GM10266 (cell line): Measurements from ENCODE around the gene TRIM9.
"Not testable (repeated sequence)": the region's sequence is repeated elsewhere in the genome, so short reads cannot be mapped to it uniquely, and the experiment has no call there.

Source experiments
- DNase-seq: peaks from one replicate; pipeline ENCODE4 v3.0.0; 2012; ENCODE audit errors: extremely low spot score
- CTCF ChIP-seq: IDR thresholded peaks from 2 replicates; pipeline ENCODE4 v1.5.1; 2012; ENCODE audit warnings: mild to moderate bottlenecking, low read depth; ENCODE audit not compliant: control insufficient read depth, insufficient read depth; ENCODE audit errors: missing control alignments

Gene TRIM9

GRCh38 chr14:51000566-51000965, 94.3 kb downstream of the TRIM9 start:
- no peak for DNase-seq
- TF ChIP-seq CTCF = no peak

- no peak for TF ChIP-seq CTCF
- DNase-seq = no peak
Observed at GRCh38 chr14:50999726-51000125, 95.2 kb downstream of the TRIM9 start.

GRCh38 chr14:50998612-50999011, 96.3 kb downstream of the TRIM9 start:
- no peak for TF ChIP-seq CTCF
- no peak for DNase-seq

GRCh38 chr14:50997712-50998111, 97.2 kb downstream of the TRIM9 start:
- TF ChIP-seq CTCF = no peak
- no peak for DNase-seq

GRCh38 chr14:50994158-50994557, 100.7 kb downstream of the TRIM9 start:
- not testable (repeated sequence) for DNase-seq

- DNase-seq = no peak
- no peak for TF ChIP-seq CTCF
Observed at GRCh38 chr14:50985859-50986331, 109.0 kb downstream of the TRIM9 start.

GRCh38 chr14:50985124-50985858, 109.6 kb downstream of the TRIM9 start:
- TF ChIP-seq CTCF = no peak
- no peak for DNase-seq
